Astrocyte (in vitro differentiated cells and primary cell): ENCODE results near the gene CAMK1G. TPM values are rescaled to one million over a fixed set of nuclear protein-coding genes. Genes with fewer than 3 reads are reported as not detected.
A peak's percentile ranks its signal among the peaks of the same experiment; 100 is the strongest.

Experiments used
- DNase-seq: peaks from one replicate; pipeline ENCODE4 v3.0.0-alpha.2; 2010; ENCODE audit warnings: low read depth
- FAIRE-seq: peaks from 2 replicates; lab custom pipeline; 2011; peaks lifted over from hg19 to GRCh38; lab: Jason Lieb, UNC
- H2AFZ ChIP-seq: 2 replicates; pipeline ENCODE4 v1.6.0; 2012; ENCODE audit warnings: low read depth, low read length, inconsistent platforms
- H3K27ac ChIP-seq: 2 replicates; pipeline ENCODE4 v1.5.1; 2011; ENCODE audit warnings: low read depth, low read length, inconsistent platforms
- H3K27me3 ChIP-seq: 2 replicates; pipeline ENCODE4 v1.6.0; 2011; ENCODE audit warnings: low read length, inconsistent platforms; ENCODE audit not compliant: insufficient read depth
- H3K36me3 ChIP-seq: 2 replicates; pipeline ENCODE4 v1.5.1; 2011; ENCODE audit warnings: low read length, inconsistent platforms; ENCODE audit not compliant: insufficient read depth
- H3K4me1 ChIP-seq: 2 replicates; pipeline ENCODE4 v1.5.1; 2011; ENCODE audit warnings: low read length, inconsistent platforms; ENCODE audit not compliant: insufficient read depth
- H3K4me2 ChIP-seq: 2 replicates; pipeline ENCODE4 v1.6.0; 2012; ENCODE audit warnings: low read length, inconsistent platforms
- H3K4me3 ChIP-seq: 2 replicates; pipeline ENCODE4 v1.5.1; 2011; ENCODE audit warnings: low read depth, mild to moderate bottlenecking, low read length, inconsistent platforms; ENCODE audit not compliant: insufficient read depth
- H3K79me2 ChIP-seq: 2 replicates; pipeline ENCODE4 v1.6.0; 2012; ENCODE audit warnings: mild to moderate bottlenecking, low read length, inconsistent platforms; ENCODE audit not compliant: insufficient read depth
- H3K9ac ChIP-seq: 2 replicates; pipeline ENCODE4 v1.6.0; 2012; ENCODE audit warnings: mild to moderate bottlenecking, low read length, inconsistent platforms
- H3K9me3 ChIP-seq: 2 replicates; pipeline ENCODE4 v1.5.1; 2012; ENCODE audit warnings: low read depth, mild to moderate bottlenecking, low read length, inconsistent platforms; ENCODE audit not compliant: insufficient read depth
- H4K20me1 ChIP-seq: 2 replicates; pipeline ENCODE4 v1.6.0; 2012; ENCODE audit warnings: low read length, inconsistent platforms; ENCODE audit not compliant: insufficient read depth
- H3K27ac Mint-ChIP-seq: one replicate; pipeline ENCODE4 v1.8.0; 2021; ENCODE audit warnings: mild to moderate bottlenecking, mixed read lengths; ENCODE audit not compliant: unreplicated experiment
- H3K27me3 Mint-ChIP-seq: one replicate; pipeline ENCODE4 v1.8.0; 2021; ENCODE audit warnings: low read depth, mixed read lengths; ENCODE audit not compliant: unreplicated experiment
- H3K36me3 Mint-ChIP-seq: one replicate; pipeline ENCODE4 v1.8.0; 2021; ENCODE audit warnings: low read depth, mixed read lengths; ENCODE audit not compliant: unreplicated experiment
- H3K4me1 Mint-ChIP-seq: one replicate; pipeline ENCODE4 v1.8.0; 2021; ENCODE audit warnings: low read depth, mixed read lengths; ENCODE audit not compliant: unreplicated experiment
- H3K4me3 Mint-ChIP-seq: one replicate; pipeline ENCODE4 v1.8.0; 2021; ENCODE audit warnings: mild to moderate bottlenecking, moderate library complexity, mixed read lengths; ENCODE audit not compliant: unreplicated experiment
- H3K9me3 Mint-ChIP-seq: one replicate; pipeline ENCODE4 v1.8.0; 2021; ENCODE audit warnings: mild to moderate bottlenecking, mixed read lengths; ENCODE audit not compliant: unreplicated experiment
- EZH2 ChIP-seq: IDR thresholded peaks from 2 replicates; pipeline ENCODE4 v1.6.1; 2012; ENCODE audit warnings: mild to moderate bottlenecking, low read length, inconsistent platforms; ENCODE audit not compliant: insufficient read depth
- total RNA-seq: library from RNA; stranded (reverse); gene quantifications from 2 replicates; pipeline ENCODE4 v1.2.1, GENCODE V29; 2021
- TF ChIP-seq, protein P1 (sequence below): IDR thresholded peaks from 2 replicates; pipeline ENCODE4 v1.5.1; 2011; ENCODE audit warnings: low read depth, mild to moderate bottlenecking, inconsistent platforms, low read length, moderate library complexity; ENCODE audit not compliant: insufficient read depth

Gene CAMK1G
- total RNA-seq, 1 donor from 2014 or later: 0.45 TPM

DNA sequence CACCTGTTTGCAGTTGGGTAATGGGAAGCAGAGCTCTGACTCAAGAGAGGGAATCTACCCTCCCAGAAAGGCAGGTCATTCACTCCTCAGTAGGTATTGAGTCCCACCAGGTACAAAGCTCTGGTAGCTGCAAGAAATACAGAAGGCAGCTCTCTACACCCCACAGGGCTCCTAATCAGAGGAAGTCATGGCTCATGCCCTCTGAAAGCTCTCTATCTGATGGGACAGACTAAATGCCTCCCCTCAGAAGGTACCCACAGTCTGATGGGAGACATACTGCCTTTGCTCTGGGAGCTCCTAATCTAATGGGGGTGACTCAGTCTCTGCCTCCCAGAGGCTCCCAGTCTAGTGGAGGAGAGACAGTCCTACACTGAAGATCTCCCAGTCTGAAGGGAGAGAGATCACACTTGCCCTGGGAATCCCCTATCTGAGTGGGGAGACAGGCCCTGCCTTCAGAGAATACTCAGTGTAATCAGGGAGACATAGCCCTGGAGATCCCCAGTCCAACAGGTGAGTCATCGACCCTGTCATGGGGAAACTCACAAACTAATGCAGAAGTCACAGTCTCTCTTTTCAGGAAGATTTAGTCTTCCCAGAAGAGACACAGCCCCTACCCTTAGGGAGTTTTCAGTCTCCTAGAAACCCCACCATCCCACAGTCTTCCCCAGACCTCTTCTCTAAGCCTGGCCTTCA, 23.7 kb downstream of the CAMK1G start:
- H3K4me3 Mint-ChIP-seq: no peak overlapping the region
- peaks cover 28% of the 10 kb centered on the region for H3K27me3 Mint-ChIP-seq
- no peak overlapping the region for H3K4me2 ChIP-seq
- H3K36me3 Mint-ChIP-seq: peaks cover 1% of the 10 kb centered on the region
- H3K4me1 ChIP-seq: no peaks in the 10 kb centered on the region
- no peak overlapping the region for H3K27ac ChIP-seq
- no peaks in the 10 kb centered on the region for H3K36me3 ChIP-seq
- TF ChIP-seq, protein P1, sequence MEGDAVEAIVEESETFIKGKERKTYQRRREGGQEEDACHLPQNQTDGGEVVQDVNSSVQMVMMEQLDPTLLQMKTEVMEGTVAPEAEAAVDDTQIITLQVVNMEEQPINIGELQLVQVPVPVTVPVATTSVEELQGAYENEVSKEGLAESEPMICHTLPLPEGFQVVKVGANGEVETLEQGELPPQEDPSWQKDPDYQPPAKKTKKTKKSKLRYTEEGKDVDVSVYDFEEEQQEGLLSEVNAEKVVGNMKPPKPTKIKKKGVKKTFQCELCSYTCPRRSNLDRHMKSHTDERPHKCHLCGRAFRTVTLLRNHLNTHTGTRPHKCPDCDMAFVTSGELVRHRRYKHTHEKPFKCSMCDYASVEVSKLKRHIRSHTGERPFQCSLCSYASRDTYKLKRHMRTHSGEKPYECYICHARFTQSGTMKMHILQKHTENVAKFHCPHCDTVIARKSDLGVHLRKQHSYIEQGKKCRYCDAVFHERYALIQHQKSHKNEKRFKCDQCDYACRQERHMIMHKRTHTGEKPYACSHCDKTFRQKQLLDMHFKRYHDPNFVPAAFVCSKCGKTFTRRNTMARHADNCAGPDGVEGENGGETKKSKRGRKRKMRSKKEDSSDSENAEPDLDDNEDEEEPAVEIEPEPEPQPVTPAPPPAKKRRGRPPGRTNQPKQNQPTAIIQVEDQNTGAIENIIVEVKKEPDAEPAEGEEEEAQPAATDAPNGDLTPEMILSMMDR: no peak
- TF ChIP-seq EZH2: no peak
- FAIRE-seq: no peak
- H3K27me3 ChIP-seq: no peaks in the 10 kb centered on the region
- no peaks in the 10 kb centered on the region for H3K79me2 ChIP-seq
- H3K27ac Mint-ChIP-seq: no peak overlapping the region
- DNase-seq: peak; percentile 10
- no peak overlapping the region for H3K4me3 ChIP-seq
- no peaks in the 10 kb centered on the region for H4K20me1 ChIP-seq
- peaks cover 6% of the 10 kb centered on the region for H3K4me1 Mint-ChIP-seq
- H3K9ac ChIP-seq: no peak overlapping the region
- H2AFZ ChIP-seq: no peak overlapping the region
- no peaks in the 10 kb centered on the region for H3K9me3 Mint-ChIP-seq
- no peaks in the 10 kb centered on the region for H3K9me3 ChIP-seq

DNA sequence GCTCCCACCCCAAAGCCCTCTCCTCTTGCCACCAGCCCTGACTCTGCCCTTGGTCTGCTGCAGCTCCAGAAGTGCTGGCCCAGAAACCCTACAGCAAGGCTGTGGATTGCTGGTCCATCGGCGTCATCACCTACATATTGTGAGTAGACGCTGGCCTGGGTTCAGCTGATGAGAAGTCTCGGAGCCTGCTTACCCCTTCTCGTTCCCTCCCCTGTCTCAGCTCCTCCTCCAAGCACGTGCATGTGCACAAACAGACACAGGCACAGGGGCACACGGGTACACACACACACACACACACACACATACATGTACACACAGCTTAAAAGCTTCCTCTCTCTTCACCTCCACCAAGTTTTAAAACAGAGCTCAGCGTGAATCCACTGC, 24.3 kb downstream of the CAMK1G start:
- FAIRE-seq (no peak), DNase-seq (no peak)
- no peaks in the 10 kb centered on the region for H3K79me2 ChIP-seq
- Mint-ChIP-seq H3K36me3 (peaks cover 1% of the 10 kb centered on the region), H3K27me3 (peaks cover 33% of the 10 kb centered on the region), H3K27ac (no peak overlapping the region), H3K9me3 (no peaks in the 10 kb centered on the region), H3K4me3 (no peak overlapping the region), H3K4me1 (peaks cover 6% of the 10 kb centered on the region)
- no peak overlapping the region for H3K4me3 ChIP-seq
- no peaks in the 10 kb centered on the region for H3K27me3 ChIP-seq
- no peak overlapping the region for H3K9ac ChIP-seq
- TF ChIP-seq, protein P1: no peak
- TF ChIP-seq EZH2: no peak
- H3K36me3 ChIP-seq: no peaks in the 10 kb centered on the region
- H3K4me2 ChIP-seq: no peak overlapping the region
- no peaks in the 10 kb centered on the region for H3K4me1 ChIP-seq
- H3K27ac ChIP-seq: no peak overlapping the region
- no peaks in the 10 kb centered on the region for H4K20me1 ChIP-seq
- H2AFZ ChIP-seq: no peak overlapping the region
- H3K9me3 ChIP-seq: no peaks in the 10 kb centered on the region
